Naive thymus-derived CD8-positive, alpha-beta T cell (primary cell): ENCODE results near the gene TUBB4A. TPM values are rescaled to one million over a fixed set of nuclear protein-coding genes. Genes with fewer than 3 reads are reported as not detected.

Experiments
- ATAC-seq, 2 donors: fragments of 150-1000 bp; cut with Tn5 transposase in 1 of 2; sonication (Bioruptor Pico), chemical (Tn5 transposase) in 1 of 2; 1 replicate in 1 of 2; 2 replicates in 1 of 2; pipeline ENCODE4 v1.10.0; 2021; ENCODE audit warnings: mild to moderate bottlenecking in 2 of 2, moderate library complexity in 2 of 2
- POLR2A ChIA-PET: fragments of 350-600 bp; sonication (Branson Sonifier 250); formaldehyde crosslinking; loops from one replicate; lab custom pipeline; 2021; ENCODE audit warnings: antibody characterized with exemption; lab: Charles Lee
- DNase-seq, 10 donors: peaks; one replicate each; pipeline versions ENCODE4 v3.0.0 to v3.0.0-alpha.2; 2020 to 2022
- H3K27ac Mint-ChIP-seq, 10 donors: one replicate each; pipeline ENCODE4 v1.8.0; 2020 to 2022; ENCODE audit warnings: mild to moderate bottlenecking in 10 of 10, mixed read lengths in 10 of 10, moderate library complexity in 4 of 10, inconsistent platforms in 1 of 10
- H3K27me3 Mint-ChIP-seq, 5 donors: one replicate each; pipeline ENCODE4 v1.8.0; 2021 to 2022; ENCODE audit warnings: mixed read lengths in 5 of 5
- H3K36me3 Mint-ChIP-seq, 3 donors: one replicate each; pipeline ENCODE4 v1.8.0; 2020 to 2022; ENCODE audit warnings: mixed read lengths in 3 of 3, mild to moderate bottlenecking in 2 of 3, inconsistent platforms in 1 of 3
- H3K4me1 Mint-ChIP-seq, 4 donors: one replicate each; pipeline ENCODE4 v1.8.0; 2021 to 2022; ENCODE audit warnings: mixed read lengths in 4 of 4
- H3K4me3 Mint-ChIP-seq, 10 donors: one replicate each; pipeline ENCODE4 v1.8.0; 2020 to 2022; ENCODE audit warnings: mild to moderate bottlenecking in 10 of 10, mixed read lengths in 10 of 10, moderate library complexity in 6 of 10, inconsistent platforms in 1 of 10
- H3K9me3 Mint-ChIP-seq, 9 donors: one replicate each; pipeline ENCODE4 v1.8.0; 2020 to 2022; ENCODE audit warnings: mixed read lengths in 9 of 9, mild to moderate bottlenecking in 3 of 9, inconsistent platforms in 1 of 9, moderate library complexity in 1 of 9
- polyA plus RNA-seq, 3 donors: library from polyadenylated mRNA; unstranded; fragments of 300-500 nt; fragmentation: Illumina TruSeq; gene quantifications; one replicate each; pipeline ENCODE4 v1.2.3, GENCODE V29; 2021
- total RNA-seq, 8 experiments: library from RNA in 2 of 8; stranded (reverse) in 2 of 8; gene quantifications; one replicate each; pipeline ENCODE4 v1.2.3 and lab custom pipeline; 2021 to 2026

TUBB4A gene
- total and polyA plus RNA-seq, 5 experiments from 2014 or later, result 2.8 to 8.8 (median 7.3) TPM

DNA sequence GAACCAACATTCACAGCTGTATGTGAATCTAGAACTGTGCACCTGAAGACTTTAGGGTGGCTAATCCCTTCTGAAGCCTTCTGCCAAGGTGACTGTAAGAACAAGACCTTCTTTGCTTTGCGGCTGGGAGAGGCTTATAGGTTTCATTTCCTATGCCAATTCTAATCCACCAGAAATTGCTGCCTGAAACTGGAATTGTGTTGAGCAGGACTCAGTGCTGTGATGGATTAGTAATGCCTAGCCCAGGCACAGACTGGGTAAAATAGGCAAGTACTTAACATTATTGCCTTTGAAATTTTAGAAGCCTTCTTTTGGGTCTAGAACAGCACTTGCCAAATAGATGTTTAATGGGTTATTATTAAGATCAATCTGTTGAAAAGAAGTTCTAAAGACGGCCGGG lies 54.1 kb downstream of the TUBB4A start:
- no peak for DNase-seq
- H3K36me3 Mint-ChIP-seq, result peaks cover 8 to 21% (median 16%) of the 10 kb centered on the region in 3 donors
- H3K27ac Mint-ChIP-seq, result no peak overlapping the region
- POLR2A ChIA-PET, result no interaction called here
- H3K4me1 Mint-ChIP-seq, result peaks cover 0 to 4% (median 0%) of the 10 kb centered on the region in 4 donors
- no peak for ATAC-seq
- H3K9me3 Mint-ChIP-seq, result peaks cover 0 to 2% (median 0%) of the 10 kb centered on the region in 9 donors
- H3K27me3 Mint-ChIP-seq, result no peaks in the 10 kb centered on the region
- H3K4me3 Mint-ChIP-seq, result no peak overlapping the region

DNA sequence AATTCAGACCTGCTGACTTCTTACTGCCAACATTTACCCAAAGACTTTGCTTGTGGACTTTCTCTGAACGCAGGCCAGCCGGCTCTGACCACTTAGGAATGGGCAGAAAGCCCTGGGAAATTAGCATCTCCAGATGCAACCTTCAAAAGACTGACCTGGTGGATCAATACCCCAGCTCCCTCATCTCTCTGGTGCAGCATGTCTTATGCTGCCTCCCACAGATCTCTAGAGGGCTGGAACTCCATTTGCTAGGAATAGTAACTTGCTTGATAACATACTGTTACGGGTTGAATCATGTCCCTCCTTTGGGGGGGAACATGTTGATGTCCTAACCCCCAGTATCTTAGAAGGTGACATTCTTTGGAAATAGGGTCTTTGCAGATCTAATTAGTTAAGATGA lies 55.7 kb downstream of the TUBB4A start:
- DNase-seq (no peak), ATAC-seq (no peak)
- POLR2A ChIA-PET, result no interaction called here
- peak overlapping the region in 1 of 10 donors; percentile 14 for H3K27ac Mint-ChIP-seq
- H3K27me3 Mint-ChIP-seq, result no peaks in the 10 kb centered on the region
- no peaks in the 10 kb centered on the region for H3K9me3 Mint-ChIP-seq
- H3K4me1 Mint-ChIP-seq, result peaks cover 0 to 4% (median 0%) of the 10 kb centered on the region in 4 donors
- H3K36me3 Mint-ChIP-seq, result peaks cover 8 to 17% (median 11%) of the 10 kb centered on the region in 3 donors
- H3K4me3 Mint-ChIP-seq, result no peak overlapping the region

Other genes with a start within 250 kb of the TUBB4A start
- 10 to 100 TPM; 37.7 to 41.7 TPM for gene MLLT1, start 222.3 kb downstream of the TUBB4A start, total RNA-seq
- 1 to 10 TPM in 2 of 3 donors, under 1 TPM in 1; 0.68 to 2.7 (median 1.2) TPM for gene MLLT1, start 222.3 kb downstream of the TUBB4A start, polyA plus RNA-seq
- gene ACER1, start 168.7 kb downstream of the TUBB4A start, total RNA-seq, result 1 to 10 TPM in 1 of 2 experiments, under 1 TPM in 1; 0.91 to 1.1 TPM
- gene ACER1, start 168.7 kb downstream of the TUBB4A start, polyA plus RNA-seq, result 1 to 10 TPM; 1.4 to 2.6 (median 2.3) TPM
- gene CLPP, start 140.8 kb downstream of the TUBB4A start, total RNA-seq, result 10 to 100 TPM; 73.0 to 74.4 TPM
- 100 to 1,000 TPM; 142 to 197 (median 148) TPM for gene CLPP, start 140.8 kb downstream of the TUBB4A start, polyA plus RNA-seq
- 10 to 100 TPM; 73.7 TPM for gene ALKBH7, start 129.5 kb downstream of the TUBB4A start, total RNA-seq
- gene ALKBH7, start 129.5 kb downstream of the TUBB4A start, polyA plus RNA-seq, result 100 to 1,000 TPM; 130 to 162 (median 144) TPM
- 1 to 10 TPM; 3.3 to 3.7 TPM for gene PSPN, start 126.4 kb downstream of the TUBB4A start, total RNA-seq
- gene PSPN, start 126.4 kb downstream of the TUBB4A start, polyA plus RNA-seq, result 1 to 10 TPM in 2 of 3 donors, under 1 TPM in 1; 0.50 to 1.2 (median 1.1) TPM
- gene GTF2F1, start 109.1 kb downstream of the TUBB4A start, total RNA-seq, result 10 to 100 TPM; 54.1 to 64.8 TPM
- 10 to 100 TPM; 16.3 to 30.1 (median 20.6) TPM for gene GTF2F1, start 109.1 kb downstream of the TUBB4A start, polyA plus RNA-seq
- gene KHSRP, start 77.5 kb downstream of the TUBB4A start, total RNA-seq, result 100 to 1,000 TPM; 159 to 167 TPM
- gene KHSRP, start 77.5 kb downstream of the TUBB4A start, polyA plus RNA-seq, result 10 to 100 TPM; 14.5 to 26.2 (median 14.7) TPM
- gene SLC25A41, start 68.5 kb downstream of the TUBB4A start, total RNA-seq, result under 1 TPM; 0.62 to 0.96 TPM
- under 1 TPM in 1 of 3 donors, not detected in 2; 0.38 TPM for gene SLC25A41, start 68.5 kb downstream of the TUBB4A start, polyA plus RNA-seq
- gene SLC25A23, start 42.5 kb downstream of the TUBB4A start, total RNA-seq, result 10 to 100 TPM; 19.0 to 24.5 TPM
- gene SLC25A23, start 42.5 kb downstream of the TUBB4A start, polyA plus RNA-seq, result 10 to 100 TPM; 14.6 to 29.6 (median 15.9) TPM
- gene CRB3, start 38.0 kb downstream of the TUBB4A start, total RNA-seq, result 10 to 100 TPM in 1 of 2 experiments, 1 to 10 TPM in 1; 8.5 to 10.5 TPM
- 1 to 10 TPM; 4.3 to 5.8 (median 5.7) TPM for gene CRB3, start 38.0 kb downstream of the TUBB4A start, polyA plus RNA-seq
- 100 to 1,000 TPM; 105 to 110 TPM for gene DENND1C, start 20.5 kb downstream of the TUBB4A start, total RNA-seq
- 100 to 1,000 TPM in 1 of 3 donors, 10 to 100 TPM in 2; 35.4 to 106 (median 67.7) TPM for gene DENND1C, start 20.5 kb downstream of the TUBB4A start, polyA plus RNA-seq
- 1 to 10 TPM in 1 of 2 experiments, under 1 TPM in 1; 0.30 to 1.0 TPM for gene TNFSF9, start 28.7 kb upstream of the TUBB4A start, total RNA-seq
- gene TNFSF9, start 28.7 kb upstream of the TUBB4A start, polyA plus RNA-seq, result under 1 TPM in 2 of 3 donors, not detected in 1; 0.25 to 0.54 TPM
- not detected for gene CD70, start 88.8 kb upstream of the TUBB4A start, total RNA-seq
- under 1 TPM in 1 of 3 donors, not detected in 2; 0.90 TPM for gene CD70, start 88.8 kb upstream of the TUBB4A start, polyA plus RNA-seq
- 1 to 10 TPM; 1.5 to 1.6 TPM for gene TNFSF14, start 167.9 kb upstream of the TUBB4A start, total RNA-seq
- gene TNFSF14, start 167.9 kb upstream of the TUBB4A start, polyA plus RNA-seq, result 1 to 10 TPM; 2.0 to 4.9 (median 3.4) TPM
- 1 to 10 TPM in 1 of 2 experiments, under 1 TPM in 1; 0.80 to 2.4 TPM for gene C3, start 218.3 kb upstream of the TUBB4A start, total RNA-seq
- gene C3, start 218.3 kb upstream of the TUBB4A start, polyA plus RNA-seq, result not detected
- gene GPR108, start 235.3 kb upstream of the TUBB4A start, total RNA-seq, result 10 to 100 TPM; 56.8 to 58.3 TPM
- gene GPR108, start 235.3 kb upstream of the TUBB4A start, polyA plus RNA-seq, result 10 to 100 TPM; 51.0 to 77.1 (median 58.0) TPM
- gene TRIP10, start 237.4 kb upstream of the TUBB4A start, total RNA-seq, result 1 to 10 TPM; 4.5 to 5.3 TPM
- 1 to 10 TPM in 1 of 3 donors, under 1 TPM in 2; 0.64 to 1.0 (median 0.97) TPM for gene TRIP10, start 237.4 kb upstream of the TUBB4A start, polyA plus RNA-seq